Stimulated activated CD4-positive, alpha-beta T cell treated with anti-CD3 and anti-CD28 coated beads, Interleukin-1b, Interleukin-23, amount 100 ng/mL, for 48 hours (primary cell): Measurements from ENCODE around the gene ARL15.

Source experiments
- DNase-seq: peaks from one replicate; pipeline ENCODE4 v3.0.0-alpha.2; 2020

The ARL15 gene

GRCh38 chr5:53926026-53926425 is 384.3 kb downstream of the ARL15 start:
- DNase-seq: no peak

- no peak for DNase-seq
Measured at GRCh38 chr5:53924392-53924791, 386.0 kb downstream of the ARL15 start.

- no peak for DNase-seq
Measured at GRCh38 chr5:53923961-53924360, 386.4 kb downstream of the ARL15 start.

- no peak for DNase-seq
Measured at GRCh38 chr5:53922508-53923498, 387.6 kb downstream of the ARL15 start.

- DNase-seq: no peak
Measured at GRCh38 chr5:53917826-53918225, 392.5 kb downstream of the ARL15 start.

- DNase-seq: no peak
Measured at GRCh38 chr5:53917095-53917494, 393.3 kb downstream of the ARL15 start.

GRCh38 chr5:53915120-53915519 is 395.3 kb downstream of the ARL15 start:
- DNase-seq: no peak

GRCh38 chr5:53913941-53914340 is 396.4 kb downstream of the ARL15 start:
- DNase-seq: no peak

GRCh38 chr5:53908757-53909156 is 401.6 kb downstream of the ARL15 start:
- no peak for DNase-seq

- DNase-seq: no peak
Measured at GRCh38 chr5:53907827-53908226, 402.5 kb downstream of the ARL15 start.

GRCh38 chr5:53906736-53907135 is 403.6 kb downstream of the ARL15 start:
- DNase-seq: no peak

- DNase-seq: no peak
Measured at GRCh38 chr5:53902296-53902907, 408.0 kb downstream of the ARL15 start.

- no peak for DNase-seq
Measured at GRCh38 chr5:53900677-53901076, 409.7 kb downstream of the ARL15 start.

GRCh38 chr5:53895091-53895683 is 415.2 kb downstream of the ARL15 start:
- no peak for DNase-seq

- no peak for DNase-seq
Measured at GRCh38 chr5:53893626-53894025, 416.7 kb downstream of the ARL15 start.

GRCh38 chr5:53892224-53892623 is 418.1 kb downstream of the ARL15 start:
- DNase-seq: no peak

- no peak for DNase-seq
Measured at GRCh38 chr5:53891159-53891558, 419.2 kb downstream of the ARL15 start.

GRCh38 chr5:53890490-53890889 is 419.9 kb downstream of the ARL15 start:
- no peak for DNase-seq

- no peak for DNase-seq
Measured at GRCh38 chr5:53884844-53885243, 425.5 kb downstream of the ARL15 start.

- DNase-seq: no peak
Measured at GRCh38 chr5:53884417-53884816, 426.0 kb downstream of the ARL15 start.

- DNase-seq: no peak
Measured at GRCh38 chr5:53882676-53883031, 427.7 kb downstream of the ARL15 start.

GRCh38 chr5:53882006-53882675 is 428.2 kb downstream of the ARL15 start:
- no peak for DNase-seq

GRCh38 chr5:53879708-53880323 is 430.6 kb downstream of the ARL15 start:
- no peak for DNase-seq
